DOHH2 (cell line): ENCODE results near the gene SEMA4D.

Source experiments
- EZH2phosphoT487 ChIP-seq: fragments of 200-600 bp; sonication (generic); IDR thresholded peaks from 2 replicates; pipeline ENCODE4 v1.6.1; 2017; ENCODE audit warnings: borderline replicate concordance, mild to moderate bottlenecking, antibody characterized with exemption, low read length, moderate library complexity, mixed read lengths
- TF ChIP-seq, protein P1 (sequence below): fragments of 200-600 bp; sonication (generic); IDR thresholded peaks from one replicate; pipeline ENCODE4 v1.5.1; 2014; ENCODE audit warnings: antibody characterized with exemption, mild to moderate bottlenecking, low read depth, low read length; ENCODE audit not compliant: poor library complexity, severe bottlenecking

DNA sequence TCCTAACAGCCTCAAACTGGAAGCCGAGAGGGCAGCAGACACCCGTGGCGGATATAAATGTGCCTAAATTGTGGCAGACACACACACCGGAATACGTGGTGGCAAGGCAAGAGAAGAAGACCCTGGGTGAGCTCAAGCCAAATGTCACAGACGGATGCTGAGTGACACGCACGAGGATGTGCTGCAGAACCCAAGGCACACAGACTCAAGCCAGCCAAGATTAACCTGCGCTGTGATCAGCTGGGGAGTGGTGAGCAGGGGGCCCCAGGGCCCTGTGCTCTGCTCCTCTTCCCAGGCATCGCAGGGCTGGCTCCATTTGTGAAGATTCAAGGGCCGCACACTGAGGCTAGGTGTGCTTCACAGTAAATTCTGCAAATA lies 16.4 kb downstream of the SEMA4D start:
- TF ChIP-seq, protein P1, sequence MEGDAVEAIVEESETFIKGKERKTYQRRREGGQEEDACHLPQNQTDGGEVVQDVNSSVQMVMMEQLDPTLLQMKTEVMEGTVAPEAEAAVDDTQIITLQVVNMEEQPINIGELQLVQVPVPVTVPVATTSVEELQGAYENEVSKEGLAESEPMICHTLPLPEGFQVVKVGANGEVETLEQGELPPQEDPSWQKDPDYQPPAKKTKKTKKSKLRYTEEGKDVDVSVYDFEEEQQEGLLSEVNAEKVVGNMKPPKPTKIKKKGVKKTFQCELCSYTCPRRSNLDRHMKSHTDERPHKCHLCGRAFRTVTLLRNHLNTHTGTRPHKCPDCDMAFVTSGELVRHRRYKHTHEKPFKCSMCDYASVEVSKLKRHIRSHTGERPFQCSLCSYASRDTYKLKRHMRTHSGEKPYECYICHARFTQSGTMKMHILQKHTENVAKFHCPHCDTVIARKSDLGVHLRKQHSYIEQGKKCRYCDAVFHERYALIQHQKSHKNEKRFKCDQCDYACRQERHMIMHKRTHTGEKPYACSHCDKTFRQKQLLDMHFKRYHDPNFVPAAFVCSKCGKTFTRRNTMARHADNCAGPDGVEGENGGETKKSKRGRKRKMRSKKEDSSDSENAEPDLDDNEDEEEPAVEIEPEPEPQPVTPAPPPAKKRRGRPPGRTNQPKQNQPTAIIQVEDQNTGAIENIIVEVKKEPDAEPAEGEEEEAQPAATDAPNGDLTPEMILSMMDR, result no peak
- no peak for TF ChIP-seq EZH2phosphoT487
